Activated CD4-positive, CD25-positive, alpha-beta regulatory T cell (primary cell): ENCODE data around the gene CORO6.
"Not testable (repeated sequence)": the region's sequence is repeated elsewhere in the genome, so short reads cannot be mapped to it uniquely, and the experiment has no call there.

Experiments used
- DNase-seq, 4 experiments: peaks; one replicate each; lab custom pipeline; 2025; lab: John Stamatoyannopoulos, UW

The CORO6 gene

DNA sequence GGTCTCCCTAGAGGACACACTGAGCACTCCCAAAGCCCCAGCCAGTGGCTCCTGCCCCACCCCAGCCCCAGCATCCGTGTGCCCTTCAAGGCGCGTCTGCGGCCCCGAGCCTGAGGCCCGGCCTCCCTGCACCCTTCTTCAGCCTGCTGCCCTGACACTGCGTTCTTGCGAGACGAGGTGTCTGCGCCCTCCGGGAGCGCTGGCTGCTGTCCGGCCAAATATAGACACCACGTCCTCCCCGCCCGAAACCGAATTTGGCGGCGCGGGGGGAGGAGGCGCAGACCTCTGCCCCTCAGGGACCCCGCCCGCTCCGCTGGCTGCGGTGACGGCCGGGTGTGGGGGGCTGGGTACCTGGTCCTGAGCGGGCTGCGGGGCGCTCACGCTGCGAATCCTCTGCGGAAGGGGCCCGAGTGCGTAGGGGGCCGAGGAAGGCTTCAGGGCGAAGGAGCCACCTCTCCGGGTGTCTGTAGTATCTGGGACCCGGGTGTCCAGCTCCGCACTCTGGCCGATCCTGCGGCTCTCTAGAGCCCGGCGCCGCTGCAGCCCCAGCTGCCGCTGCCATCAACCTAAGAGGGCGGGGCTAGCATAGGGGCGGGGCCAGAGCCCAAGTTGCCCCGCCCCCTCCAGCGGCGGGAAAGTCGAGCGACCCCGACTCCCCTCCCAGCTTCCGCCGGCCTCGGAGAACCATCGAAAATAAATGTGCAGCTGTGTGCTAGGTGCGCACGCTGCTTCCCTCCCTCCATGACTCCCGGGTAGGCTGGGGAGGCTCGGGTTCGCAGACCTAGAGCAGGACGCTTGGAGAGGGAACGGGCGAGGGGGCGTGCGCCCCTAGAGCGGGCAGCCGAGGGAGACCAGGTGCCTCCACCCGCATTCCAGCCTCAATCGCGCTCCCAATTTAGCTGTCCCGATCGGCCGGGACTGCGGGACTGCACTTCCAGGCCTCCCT lies at the start of gene CORO6:
CORO6 (minus strand) TSS at position 576 of the 946 bp plus-strand sequence. CDS start 1,491 bp downstream, outside the sequence.
- DNase-seq: peak; percentile 26 to 54 (median 40)

DNA sequence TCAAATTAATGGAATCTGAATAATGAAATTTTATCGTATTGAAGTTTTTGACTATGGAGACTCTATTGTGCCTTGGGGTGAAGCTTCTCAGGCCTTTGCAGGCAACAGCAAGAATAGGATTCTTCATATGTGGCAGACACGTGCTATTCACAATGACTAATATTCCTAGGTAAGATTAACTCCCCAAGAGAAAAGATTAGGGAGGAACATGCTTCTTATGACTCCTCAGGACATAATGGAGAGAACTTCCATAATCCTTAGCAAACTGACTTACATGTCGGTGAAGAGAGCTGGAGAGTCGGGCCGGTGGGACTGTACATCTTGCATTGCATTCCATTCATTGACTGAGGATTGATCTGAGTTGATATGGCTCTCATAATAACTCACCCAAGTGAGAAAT lies 48.9 kb upstream of the CORO6 start:
- DNase-seq: no peak

DNA sequence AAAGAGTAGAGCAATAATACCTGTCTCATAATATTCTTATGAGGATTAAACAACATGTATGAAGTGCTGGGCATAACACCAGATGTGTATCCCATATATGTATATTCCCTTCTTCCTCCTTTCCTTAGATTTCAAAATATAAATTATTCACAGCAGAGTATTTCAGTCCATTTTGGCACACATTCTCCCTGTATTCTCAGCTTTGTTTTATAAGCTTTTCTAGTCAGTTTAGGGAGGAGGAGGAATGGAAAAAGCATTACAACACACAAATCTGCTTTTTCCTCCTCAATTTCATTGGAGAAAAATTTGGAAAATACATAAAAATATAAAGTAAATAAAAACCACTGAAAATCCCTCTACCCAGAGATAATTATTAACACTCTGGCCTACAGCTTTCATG lies 46.6 kb upstream of the CORO6 start:
- no peak for DNase-seq

DNA sequence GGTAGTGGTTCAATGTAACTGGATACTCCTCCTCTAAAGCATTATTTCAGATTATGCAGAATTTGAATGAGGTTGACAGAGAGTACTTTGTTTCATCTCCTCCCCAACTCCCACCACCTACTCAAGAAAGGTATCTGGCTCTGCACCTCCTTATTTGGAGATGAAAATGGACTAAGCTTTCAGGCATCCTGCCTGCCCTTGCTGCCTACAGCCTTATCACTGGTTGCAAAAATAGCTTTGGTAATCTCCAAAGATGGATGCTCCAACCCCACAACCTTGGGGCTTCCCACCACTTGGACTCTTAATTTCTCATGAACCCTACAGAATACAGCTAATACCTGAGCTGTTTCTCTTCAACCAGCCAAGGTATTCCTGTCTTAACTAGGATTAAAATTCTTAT lies 45.3 kb upstream of the CORO6 start:
- no peak for DNase-seq

DNA sequence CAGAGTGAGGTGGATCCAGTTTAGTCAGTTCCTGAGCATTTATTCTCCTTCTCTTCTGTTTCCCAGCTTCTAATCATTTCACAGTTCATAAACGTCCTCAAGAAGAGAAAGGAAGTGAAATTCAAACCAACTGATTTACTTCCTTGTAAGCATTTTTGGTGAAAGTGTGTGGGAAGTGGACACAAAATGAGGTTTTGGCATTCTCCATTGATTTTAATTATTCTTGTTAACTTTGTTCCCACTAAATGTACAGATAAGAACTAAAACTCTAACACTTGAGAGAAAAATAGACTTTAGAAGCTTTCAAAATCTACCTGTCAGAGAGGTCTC lies 42.7 kb upstream of the CORO6 start:
- no peak for DNase-seq

DNA sequence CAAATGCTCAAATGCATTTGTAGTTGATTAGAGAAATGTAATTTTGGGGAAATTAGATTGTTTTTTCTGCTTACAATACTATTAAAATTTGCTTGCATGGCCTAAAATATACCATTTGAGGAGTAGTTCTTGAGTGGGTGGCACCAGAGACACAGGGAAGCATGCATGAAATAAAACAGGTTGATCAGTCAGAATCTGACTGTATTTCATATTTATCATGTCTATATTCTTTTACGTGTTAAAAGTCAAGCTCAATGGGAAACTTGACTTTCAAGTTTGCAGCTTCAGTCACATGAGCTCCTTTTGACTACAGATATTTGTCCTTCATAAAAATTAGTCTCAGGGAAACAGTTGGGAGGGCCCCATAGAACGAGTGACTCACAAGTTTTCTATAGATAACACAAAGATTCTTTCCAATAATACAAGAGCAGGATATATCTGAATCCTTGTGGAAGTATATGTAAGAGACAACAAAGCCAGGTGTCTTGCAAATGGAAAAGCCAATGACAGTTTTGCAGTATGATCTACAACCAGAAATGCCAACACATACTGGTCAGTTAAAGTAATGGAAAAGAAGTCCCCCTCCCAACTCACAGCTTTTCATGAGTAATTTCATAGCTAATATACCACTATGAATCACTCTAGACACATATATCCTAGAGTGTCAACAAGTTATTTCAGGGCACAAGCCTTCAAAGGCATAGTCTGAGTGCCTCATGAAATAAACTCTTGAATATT lies 42.2 kb upstream of the CORO6 start:
- no peak for DNase-seq

DNA sequence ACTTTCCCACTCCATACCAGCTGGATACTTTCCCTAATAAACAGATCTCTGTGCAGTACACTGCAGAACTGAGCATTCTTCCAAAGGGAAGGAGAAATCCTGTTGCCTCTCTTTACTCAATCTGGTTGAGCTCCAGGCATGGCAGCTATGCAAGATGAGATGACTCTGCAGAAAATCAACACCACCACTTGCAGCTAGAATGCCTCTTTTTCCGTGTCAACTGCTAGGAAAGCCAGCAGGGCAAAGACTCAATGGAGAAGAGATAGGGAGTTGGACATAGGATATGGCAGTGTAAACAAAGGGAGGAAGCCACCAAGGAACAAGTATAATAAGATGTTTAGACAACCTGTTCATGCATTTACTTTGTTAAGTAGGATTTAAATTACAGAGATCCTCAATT lies 40.4 kb upstream of the CORO6 start:
- no peak for DNase-seq

DNA sequence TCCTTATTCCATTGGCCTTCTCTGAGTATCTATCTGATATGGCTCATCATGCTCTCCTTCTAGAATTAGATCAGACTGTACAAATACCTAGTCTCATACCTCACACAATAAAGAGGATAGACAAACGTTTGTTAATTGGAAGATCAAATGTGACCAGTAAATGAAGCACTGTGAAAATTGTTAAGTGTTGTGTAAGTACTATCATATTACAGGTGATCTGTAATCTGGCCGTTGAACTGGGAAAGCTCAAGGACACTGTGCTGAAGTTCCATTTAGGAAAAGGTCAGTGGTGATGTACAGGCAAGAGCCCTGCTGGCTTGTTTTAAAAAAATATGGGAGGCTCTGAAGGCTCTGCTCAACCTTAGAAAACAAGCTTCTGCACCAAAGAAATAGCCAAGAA lies 38.5 kb upstream of the CORO6 start:
- DNase-seq: no peak

DNA sequence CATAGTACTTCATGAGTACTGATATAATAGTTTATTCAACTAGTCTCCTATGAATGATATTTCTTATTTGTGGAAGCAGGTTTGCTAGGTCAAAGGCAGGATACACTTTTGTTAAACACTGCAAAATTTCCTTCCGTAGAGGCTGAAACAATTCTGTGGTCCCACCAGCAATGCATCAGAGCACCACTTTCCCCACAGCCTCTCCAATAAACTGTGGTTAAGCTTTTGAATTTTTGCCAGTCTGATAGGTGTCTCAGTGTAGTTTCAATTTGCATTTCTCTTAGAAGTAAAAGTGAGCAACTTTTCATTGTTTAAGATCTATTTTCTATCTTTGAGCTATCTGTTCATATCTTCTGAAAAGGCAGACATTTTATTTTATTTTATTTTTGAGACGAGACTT lies 36.4 kb upstream of the CORO6 start:
- DNase-seq: no peak

DNA sequence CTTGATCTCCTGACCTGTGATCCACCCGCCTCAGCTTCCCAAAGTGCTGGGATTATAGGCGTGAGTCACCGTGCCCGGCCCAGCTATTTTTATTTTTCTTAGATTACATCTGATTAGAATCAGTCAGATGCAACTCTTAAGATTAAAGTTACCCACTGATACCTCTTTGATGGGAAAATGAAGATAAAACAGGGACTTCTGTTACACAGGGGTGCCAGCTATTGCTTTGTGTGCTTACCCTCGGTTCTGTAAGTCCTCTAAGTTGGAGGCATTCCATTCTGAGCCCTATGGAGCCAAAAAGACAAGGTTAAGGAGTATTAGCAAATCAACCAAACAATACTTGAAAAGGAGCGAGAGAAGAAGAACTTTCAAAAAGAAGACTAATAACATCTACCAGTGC lies 32.6 kb upstream of the CORO6 start:
- no peak for DNase-seq

DNA sequence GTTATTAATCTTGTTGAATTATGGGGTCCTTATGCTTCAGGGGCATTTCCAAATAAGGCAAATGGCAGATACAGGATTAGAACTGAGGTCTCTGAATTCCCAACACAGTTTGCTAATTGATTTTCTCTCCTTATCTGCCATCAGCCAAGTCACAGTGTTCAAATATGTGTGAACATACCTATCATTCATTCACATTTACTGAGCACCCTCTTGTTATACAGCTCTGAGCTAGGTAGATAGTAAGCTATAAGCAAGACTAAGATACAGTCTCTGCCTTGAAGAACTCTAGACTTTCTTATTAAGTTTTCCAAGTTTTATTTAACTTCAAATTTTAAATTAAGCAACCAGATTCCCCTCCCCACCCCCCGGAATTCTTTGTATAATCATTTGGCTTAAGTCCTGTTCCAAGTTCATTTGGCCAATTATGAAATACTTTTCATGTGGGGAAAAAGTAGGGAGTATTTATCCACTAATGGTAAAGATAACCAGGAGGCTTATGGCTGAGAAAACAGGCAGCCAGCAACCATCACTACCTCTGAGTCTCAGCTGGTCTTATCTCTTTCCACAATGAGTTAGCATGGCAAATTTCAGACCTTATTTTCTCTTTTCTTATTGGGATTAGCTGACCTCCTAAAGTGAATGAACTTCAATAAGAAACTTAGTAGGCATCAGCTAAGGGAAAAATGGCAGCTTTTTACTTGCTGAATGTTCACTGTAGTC lies 31.4 kb upstream of the CORO6 start:
- no peak for DNase-seq

DNA sequence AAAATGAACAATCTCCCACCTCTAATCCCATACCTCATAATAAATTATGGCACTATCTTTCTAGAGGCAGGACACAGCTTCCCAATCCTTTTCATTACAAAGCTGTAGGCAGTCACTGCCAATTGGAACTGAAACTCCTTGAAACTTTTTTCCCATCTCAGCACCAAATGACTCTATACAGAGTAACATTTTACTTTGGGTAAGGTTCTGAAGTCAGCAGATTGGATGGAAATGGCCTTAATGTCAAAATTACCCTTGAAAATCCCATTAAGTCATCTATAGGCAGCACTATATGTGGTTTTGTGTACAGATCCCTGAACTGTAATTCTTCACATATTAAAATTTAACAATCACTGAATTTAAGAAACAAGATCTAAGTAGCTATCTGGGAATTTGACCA lies 30.3 kb upstream of the CORO6 start:
- no peak for DNase-seq

DNA sequence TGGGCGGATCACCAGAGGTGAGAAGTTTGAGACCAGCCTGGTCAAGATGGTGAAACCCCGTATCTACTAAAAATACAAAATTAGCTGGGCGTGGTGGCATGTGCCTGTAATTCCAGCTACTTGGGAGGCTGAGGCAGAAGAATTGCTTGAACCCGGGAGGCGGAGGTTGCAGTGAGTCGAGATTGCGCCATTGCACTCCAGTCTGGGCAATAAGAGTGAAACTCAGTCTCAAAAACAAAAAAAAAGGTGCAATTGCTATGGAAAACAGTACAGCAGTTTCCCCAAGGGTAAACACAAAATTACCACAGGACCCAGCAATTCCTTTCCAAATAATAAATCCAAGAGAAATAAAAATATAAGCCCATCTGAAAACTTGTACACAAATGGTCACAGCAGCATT lies 29.2 kb upstream of the CORO6 start:
- DNase-seq: not testable (repeated sequence)

DNA sequence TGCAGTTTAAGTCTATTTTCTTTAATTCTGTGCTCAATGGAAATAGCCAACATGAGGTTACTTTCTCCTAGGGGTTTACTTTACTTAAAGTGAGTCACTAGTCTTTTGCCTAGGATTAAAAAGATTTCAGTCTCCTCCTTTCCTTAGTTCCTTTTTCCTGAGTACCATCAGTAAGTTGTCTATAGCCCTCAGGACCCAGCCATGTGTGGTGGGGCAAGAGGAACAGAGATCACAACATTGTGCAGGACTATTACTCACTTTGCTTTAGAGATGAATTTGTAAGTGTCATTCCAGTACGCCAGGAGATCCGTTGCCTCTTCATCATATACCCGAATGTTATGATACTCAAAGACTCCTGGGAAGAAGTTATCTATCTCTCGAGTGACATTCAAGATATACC lies 27.7 kb upstream of the CORO6 start:
- DNase-seq: no peak

DNA sequence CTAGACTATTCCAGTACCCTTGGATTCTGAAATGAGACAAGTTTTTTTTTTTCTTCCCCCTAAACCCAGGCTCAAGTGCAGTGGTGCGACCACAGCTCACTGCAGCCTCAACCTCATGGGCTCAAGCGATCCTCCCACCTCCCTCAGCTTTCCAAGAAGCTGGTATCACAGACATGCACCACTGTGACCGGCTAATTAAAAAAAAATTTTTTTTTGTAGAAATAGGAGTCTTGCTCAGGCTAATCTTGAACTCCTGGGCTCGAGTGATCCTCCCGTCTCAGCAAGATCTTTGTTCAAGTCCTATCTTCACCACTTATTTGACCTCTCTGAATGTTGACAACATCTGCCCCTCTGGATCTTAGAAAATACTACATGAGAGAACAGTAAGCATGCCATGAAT lies 26.6 kb upstream of the CORO6 start:
- DNase-seq: no peak

DNA sequence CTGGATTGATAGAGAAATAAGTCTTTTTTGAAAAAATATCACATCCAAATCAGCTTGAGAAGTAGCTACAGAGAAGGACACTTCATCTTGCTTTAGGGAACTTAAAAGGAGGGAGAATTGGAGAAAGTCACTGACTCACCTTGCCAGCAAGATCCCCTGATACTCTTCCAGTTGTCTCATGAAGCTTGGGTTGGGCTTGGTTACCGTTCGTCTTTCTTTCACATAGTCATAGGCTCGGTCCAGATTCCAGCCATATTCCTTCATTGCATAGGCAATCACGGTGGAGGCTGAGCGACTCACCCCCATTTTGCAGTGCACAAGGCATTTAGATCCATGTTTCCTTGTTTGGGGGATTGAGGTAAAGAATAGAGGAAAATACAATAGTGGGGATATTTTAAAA lies 25.3 kb upstream of the CORO6 start:
- DNase-seq: no peak

DNA sequence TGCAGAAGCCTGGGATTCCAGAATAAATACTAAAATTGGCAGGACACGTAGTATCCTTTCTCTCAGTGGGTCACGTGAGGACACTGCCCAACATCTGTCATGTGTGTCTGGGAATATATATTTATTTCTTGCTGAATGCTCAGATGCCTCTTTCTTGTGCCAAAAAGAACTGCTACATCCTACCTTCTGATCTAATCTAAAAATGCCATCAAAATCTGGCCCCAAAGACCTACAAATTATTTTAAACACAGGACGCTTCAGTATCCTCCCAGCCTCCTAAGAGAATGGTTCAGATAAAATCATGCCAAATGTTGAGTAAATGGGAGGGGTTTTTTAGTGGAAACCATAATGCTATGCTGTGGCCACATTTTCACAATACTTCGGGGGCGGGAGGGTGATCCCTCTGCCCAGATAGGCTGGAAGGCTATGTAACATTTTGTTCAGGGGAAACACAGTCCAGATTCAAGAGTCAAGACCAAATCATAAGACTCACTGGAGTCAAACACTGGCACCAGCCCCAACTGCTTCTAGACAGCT lies 22.9 kb upstream of the CORO6 start:
- no peak for DNase-seq

DNA sequence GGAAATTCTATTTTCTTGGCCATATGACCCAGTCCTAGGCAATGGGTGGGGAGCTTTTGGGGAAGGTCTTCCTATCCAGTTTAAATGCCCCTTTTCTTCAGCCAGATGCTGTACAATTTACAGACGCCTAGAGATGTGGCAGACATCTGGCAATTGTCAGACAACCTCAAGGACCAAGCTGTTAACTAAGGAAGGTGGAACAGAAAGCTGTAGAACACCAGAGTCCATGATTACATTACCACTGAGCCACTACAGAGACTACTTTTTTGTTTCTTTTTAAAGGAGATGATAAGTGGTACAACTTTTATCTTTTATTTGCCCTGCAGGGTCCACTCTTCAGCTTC lies 21.1 kb upstream of the CORO6 start:
- DNase-seq: no peak

DNA sequence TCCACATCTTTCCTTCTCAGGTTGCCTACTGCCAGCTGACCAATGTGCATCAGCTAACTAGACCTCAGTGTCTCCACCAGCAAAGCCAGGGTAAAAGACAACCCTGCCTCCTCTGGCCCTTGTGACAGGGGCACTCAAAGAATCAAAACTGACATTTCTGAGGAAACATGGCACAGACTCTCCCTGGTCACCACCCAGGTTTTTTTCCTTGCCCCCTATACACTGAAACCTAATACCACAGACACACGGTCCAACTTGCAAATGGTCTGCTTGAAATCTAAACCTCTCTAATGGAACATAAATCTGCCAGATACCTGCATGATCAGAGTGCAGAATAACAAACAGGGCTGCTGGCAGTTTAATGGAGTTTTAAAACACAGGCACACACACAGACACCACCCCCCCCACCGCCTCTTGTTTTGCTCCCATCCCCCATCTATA lies 19.5 kb upstream of the CORO6 start:
- DNase-seq: no peak

DNA sequence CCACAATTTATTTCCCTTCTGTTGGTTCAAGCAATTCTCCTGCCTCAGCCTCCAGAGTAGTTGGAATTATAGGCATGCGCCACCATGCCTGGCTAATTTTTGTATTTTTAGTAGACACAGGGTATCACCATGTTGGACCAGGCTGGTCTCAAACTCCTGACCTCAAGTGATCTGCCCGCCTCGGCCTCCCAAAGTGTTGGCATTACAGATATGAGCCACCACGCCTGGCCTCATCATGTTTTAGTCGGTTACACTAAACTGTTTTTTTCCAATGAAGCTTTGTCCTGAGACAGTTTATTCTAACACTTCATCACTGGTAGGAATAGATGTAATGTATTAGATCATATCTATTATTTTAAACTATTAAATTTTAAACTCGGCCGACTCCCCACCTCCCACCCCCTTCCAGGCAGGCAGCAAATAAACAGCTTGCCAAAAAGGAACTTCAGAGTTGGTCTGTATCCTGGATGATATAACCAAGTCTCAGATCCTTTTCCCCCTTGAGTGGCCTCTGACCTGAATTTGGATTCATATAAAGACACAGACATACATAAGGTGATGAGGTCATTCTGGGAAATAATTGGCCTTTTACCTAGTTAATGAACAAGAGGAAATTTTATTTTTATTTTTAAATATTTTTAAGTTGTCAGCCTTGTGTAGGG lies 18.4 kb upstream of the CORO6 start:
- DNase-seq: no peak

DNA sequence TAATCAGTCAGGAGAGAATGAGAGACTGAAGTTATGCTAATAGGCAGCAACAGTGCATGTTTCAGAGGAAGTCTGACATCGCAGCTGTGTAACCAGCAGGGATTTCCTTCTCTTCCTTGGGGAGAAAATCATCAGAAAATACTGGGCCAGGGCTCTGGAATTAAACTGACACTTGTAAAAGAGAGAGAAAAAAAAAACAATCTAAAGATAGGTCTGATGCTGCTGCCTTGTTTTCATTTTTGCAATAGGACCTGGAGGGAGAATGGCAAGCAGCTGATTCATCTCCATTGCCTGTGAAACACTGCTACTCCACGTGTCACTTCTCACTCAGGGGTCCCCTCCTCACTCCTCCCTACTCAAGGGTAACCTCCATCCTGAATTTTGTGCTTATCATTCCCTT lies 17.7 kb upstream of the CORO6 start:
- no peak for DNase-seq

DNA sequence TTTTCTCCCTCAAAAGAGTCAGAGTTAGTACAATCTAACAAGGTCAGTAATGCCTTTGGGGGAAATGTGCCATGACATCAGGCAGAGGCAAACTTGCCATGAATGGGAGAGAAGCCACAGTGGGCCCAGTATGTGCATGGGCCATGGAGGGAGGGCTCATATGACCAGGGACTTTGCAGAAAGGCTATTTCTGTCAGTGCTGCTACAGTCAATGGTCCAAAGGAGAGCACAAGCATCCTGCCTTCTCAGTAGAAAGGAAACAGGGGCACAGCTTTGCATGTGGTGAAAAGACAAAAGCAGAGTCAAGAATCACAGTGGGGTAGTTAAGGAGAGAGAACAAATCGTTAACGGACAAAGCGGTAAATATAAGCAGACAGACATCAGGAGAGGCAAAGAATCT lies 11.2 kb upstream of the CORO6 start:
- DNase-seq: no peak
